Activated CD4-positive, alpha-beta T cell treated with anti-CD3 and anti-CD28 coated beads, Interleukin-2, amount 10 ng/mL, durations not matched to agents 24 days and 14 days (primary cell): Measurements from ENCODE around the gene LAG3. TPM values are rescaled to one million over a fixed set of nuclear protein-coding genes. Genes with fewer than 3 reads are reported as not detected.

Experiments
- DNase-seq: peaks from one replicate; pipeline ENCODE4 v3.0.0; 2022
- H3K27ac Mint-ChIP-seq: one replicate; pipeline ENCODE4 v1.8.0; 2022; ENCODE audit warnings: mild to moderate bottlenecking, mixed read lengths
- H3K27me3 Mint-ChIP-seq: one replicate; pipeline ENCODE4 v1.8.0; 2022; ENCODE audit warnings: mixed read lengths
- H3K36me3 Mint-ChIP-seq: one replicate; pipeline ENCODE4 v1.8.0; 2022; ENCODE audit warnings: low read depth, mild to moderate bottlenecking, mixed read lengths
- H3K4me1 Mint-ChIP-seq: one replicate; pipeline ENCODE4 v1.8.0; 2021; ENCODE audit warnings: mixed read lengths
- H3K4me3 Mint-ChIP-seq: one replicate; pipeline ENCODE4 v1.8.0; 2022; ENCODE audit warnings: mild to moderate bottlenecking, moderate library complexity, mixed read lengths
- H3K9me3 Mint-ChIP-seq: one replicate; pipeline ENCODE4 v1.8.0; 2021; ENCODE audit warnings: mixed read lengths
- intact Hi-C: fragments of 100-400 bp; cut with micrococcal nuclease; formaldehyde crosslinking; loops from one replicate; pipeline ENCODE4 v1.15.1; 2023
- total RNA-seq: library from RNA; stranded (reverse); gene quantifications from 2 replicates; pipeline ENCODE4 v1.2.3, GENCODE V29; 2022

The LAG3 gene
- total RNA-seq, 1 donor from 2014 or later, result 269 TPM

GRCh38 chr12:6796576-6796975 lies 24.3 kb downstream of the LAG3 start:
- H3K9me3 Mint-ChIP-seq, result no peaks in the 10 kb centered on the region
- no peak for DNase-seq
- intact Hi-C loops, result no loop called here
- H3K4me3 Mint-ChIP-seq, result no peak overlapping the region
- no peaks in the 10 kb centered on the region for H3K27me3 Mint-ChIP-seq
- H3K27ac Mint-ChIP-seq, result peak overlapping the region; percentile 11
- H3K4me1 Mint-ChIP-seq, result peaks cover 54% of the 10 kb centered on the region
- H3K36me3 Mint-ChIP-seq, result peaks cover 74% of the 10 kb centered on the region

GRCh38 chr12:6799147-6799546 lies 26.8 kb downstream of the LAG3 start:
- Mint-ChIP-seq H3K27ac (no peak overlapping the region), H3K36me3 (peaks cover 73% of the 10 kb centered on the region), H3K27me3 (no peaks in the 10 kb centered on the region), H3K4me1 (peaks cover 35% of the 10 kb centered on the region), H3K9me3 (no peaks in the 10 kb centered on the region), H3K4me3 (no peak overlapping the region)
- intact Hi-C loops, result no loop called here
- no peak for DNase-seq

GRCh38 chr12:6807170-6807569 lies 34.9 kb downstream of the LAG3 start:
- Mint-ChIP-seq H3K9me3 (no peaks in the 10 kb centered on the region), H3K36me3 (peaks cover 48% of the 10 kb centered on the region), H3K4me3 (no peak overlapping the region), H3K4me1 (peaks cover 15% of the 10 kb centered on the region), H3K27me3 (no peaks in the 10 kb centered on the region), H3K27ac (no peak overlapping the region)
- DNase-seq, result no peak
- intact Hi-C loops, result no loop called here

GRCh38 chr12:6809056-6809455 lies 36.7 kb downstream of the LAG3 start:
- intact Hi-C loops, result no loop called here
- Mint-ChIP-seq H3K4me3 (no peak overlapping the region), H3K27ac (no peak overlapping the region), H3K36me3 (peaks cover 44% of the 10 kb centered on the region), H3K9me3 (no peaks in the 10 kb centered on the region), H3K27me3 (no peaks in the 10 kb centered on the region), H3K4me1 (peaks cover 16% of the 10 kb centered on the region)
- DNase-seq, result no peak

- Mint-ChIP-seq H3K4me3 (no peak overlapping the region), H3K27me3 (no peaks in the 10 kb centered on the region), H3K27ac (peak overlapping the region; percentile 31), H3K36me3 (peaks cover 53% of the 10 kb centered on the region), H3K4me1 (peaks cover 16% of the 10 kb centered on the region), H3K9me3 (no peaks in the 10 kb centered on the region)
- intact Hi-C loops, result no loop called here
- no peak for DNase-seq
Measured at GRCh38 chr12:6810758-6811157, 38.4 kb downstream of the LAG3 start.

- H3K4me1 Mint-ChIP-seq, result peaks cover 16% of the 10 kb centered on the region
- no peak for DNase-seq
- peaks cover 62% of the 10 kb centered on the region for H3K36me3 Mint-ChIP-seq
- no peak overlapping the region for H3K4me3 Mint-ChIP-seq
- H3K9me3 Mint-ChIP-seq, result no peaks in the 10 kb centered on the region
- intact Hi-C loops, result no loop called here
- no peaks in the 10 kb centered on the region for H3K27me3 Mint-ChIP-seq
- H3K27ac Mint-ChIP-seq, result no peak overlapping the region
Measured at GRCh38 chr12:6813363-6813762, 41.0 kb downstream of the LAG3 start.

GRCh38 chr12:6816598-6816997 lies 44.3 kb downstream of the LAG3 start:
- Mint-ChIP-seq H3K36me3 (peaks cover 70% of the 10 kb centered on the region), H3K4me3 (no peak overlapping the region), H3K27me3 (peaks cover 2% of the 10 kb centered on the region), H3K9me3 (no peaks in the 10 kb centered on the region), H3K27ac (no peak overlapping the region), H3K4me1 (peaks cover 12% of the 10 kb centered on the region)
- no peak for DNase-seq
- intact Hi-C loops, result no loop called here

- Mint-ChIP-seq H3K36me3 (peaks cover 70% of the 10 kb centered on the region), H3K9me3 (no peaks in the 10 kb centered on the region), H3K27me3 (peaks cover 5% of the 10 kb centered on the region), H3K27ac (no peak overlapping the region), H3K4me3 (no peak overlapping the region), H3K4me1 (peaks cover 15% of the 10 kb centered on the region)
- intact Hi-C loops, result no loop called here
- no peak for DNase-seq
Measured at GRCh38 chr12:6817098-6817497, 44.8 kb downstream of the LAG3 start.

GRCh38 chr12:6817662-6818157 lies 45.4 kb downstream of the LAG3 start:
- Mint-ChIP-seq H3K36me3 (peaks cover 68% of the 10 kb centered on the region), H3K27ac (no peak overlapping the region)

GRCh38 chr12:6818222-6818621 lies 45.9 kb downstream of the LAG3 start:
- peaks cover 68% of the 10 kb centered on the region for H3K36me3 Mint-ChIP-seq
- intact Hi-C loops, result no loop called here
- no peaks in the 10 kb centered on the region for H3K9me3 Mint-ChIP-seq
- peaks cover 14% of the 10 kb centered on the region for H3K4me1 Mint-ChIP-seq
- no peak overlapping the region for H3K27ac Mint-ChIP-seq
- DNase-seq, result no peak
- H3K4me3 Mint-ChIP-seq, result no peak overlapping the region
- H3K27me3 Mint-ChIP-seq, result peaks cover 12% of the 10 kb centered on the region

More at GRCh38 chr12:6817662-6818157, 45.4 kb downstream of the LAG3 start:
- no peaks in the 10 kb centered on the region for H3K9me3 Mint-ChIP-seq
- peaks cover 14% of the 10 kb centered on the region for H3K4me1 Mint-ChIP-seq
- no peak for DNase-seq
- peaks cover 7% of the 10 kb centered on the region for H3K27me3 Mint-ChIP-seq
- intact Hi-C loops, result no loop called here
- H3K4me3 Mint-ChIP-seq, result no peak overlapping the region

GRCh38 chr12:6818645-6819044 lies 46.3 kb downstream of the LAG3 start:
- Mint-ChIP-seq H3K9me3 (no peaks in the 10 kb centered on the region), H3K27me3 (peaks cover 13% of the 10 kb centered on the region), H3K27ac (no peak overlapping the region), H3K4me3 (no peak overlapping the region), H3K4me1 (peaks cover 14% of the 10 kb centered on the region), H3K36me3 (peaks cover 65% of the 10 kb centered on the region)
- DNase-seq, result no peak
- intact Hi-C loops, result no loop called here

- intact Hi-C loops, result no loop called here
- peaks cover 57% of the 10 kb centered on the region for H3K36me3 Mint-ChIP-seq
- no peak for DNase-seq
- H3K4me3 Mint-ChIP-seq, result no peak overlapping the region
- H3K27me3 Mint-ChIP-seq, result peaks cover 16% of the 10 kb centered on the region
- no peaks in the 10 kb centered on the region for H3K9me3 Mint-ChIP-seq
- H3K27ac Mint-ChIP-seq, result no peak overlapping the region
- H3K4me1 Mint-ChIP-seq, result peaks cover 14% of the 10 kb centered on the region
Measured at GRCh38 chr12:6819106-6820030, 47.0 kb downstream of the LAG3 start.

- H3K4me1 Mint-ChIP-seq, result peaks cover 19% of the 10 kb centered on the region
- H3K9me3 Mint-ChIP-seq, result no peaks in the 10 kb centered on the region
- no peak overlapping the region for H3K27ac Mint-ChIP-seq
- intact Hi-C loops, result no loop called here
- no peak overlapping the region for H3K4me3 Mint-ChIP-seq
- H3K36me3 Mint-ChIP-seq, result peaks cover 51% of the 10 kb centered on the region
- no peak for DNase-seq
- peaks cover 23% of the 10 kb centered on the region for H3K27me3 Mint-ChIP-seq
Measured at GRCh38 chr12:6820166-6820565, 47.8 kb downstream of the LAG3 start.

- H3K4me1 Mint-ChIP-seq, result peaks cover 23% of the 10 kb centered on the region
- no peak for DNase-seq
Measured at GRCh38 chr12:6821591-6822425, 49.5 kb downstream of the LAG3 start, which contains the start of gene GPR162. Gene GPR162 (plus strand): TSS chr12:6821821. CDS start chr12:6823899, 2,078 bp downstream.

More at GRCh38 chr12:6821591-6822425, 49.5 kb downstream of the LAG3 start, which contains the start of gene GPR162:
- Mint-ChIP-seq H3K4me3 (peak within 1 kb of the TSS; percentile 79), H3K27ac (peak within 1 kb of the TSS; percentile 78), H3K27me3 (peaks cover 31% of the 10 kb centered on the region), H3K36me3 (peaks cover 37% of the 10 kb centered on the region), H3K9me3 (no peaks in the 10 kb centered on the region)
- intact Hi-C loops, result no loop called here
